ENCODE data around the gene RGL3. TPM values are rescaled to one million over a fixed set of nuclear protein-coding genes. Genes with fewer than 3 reads are reported as not detected.
A peak's percentile ranks its signal among the peaks of the same experiment; 100 is the strongest.

RGL3 gene
- total RNA-seq, 1 experiment from 2014 or later, result 65.9 TPM

DNA sequence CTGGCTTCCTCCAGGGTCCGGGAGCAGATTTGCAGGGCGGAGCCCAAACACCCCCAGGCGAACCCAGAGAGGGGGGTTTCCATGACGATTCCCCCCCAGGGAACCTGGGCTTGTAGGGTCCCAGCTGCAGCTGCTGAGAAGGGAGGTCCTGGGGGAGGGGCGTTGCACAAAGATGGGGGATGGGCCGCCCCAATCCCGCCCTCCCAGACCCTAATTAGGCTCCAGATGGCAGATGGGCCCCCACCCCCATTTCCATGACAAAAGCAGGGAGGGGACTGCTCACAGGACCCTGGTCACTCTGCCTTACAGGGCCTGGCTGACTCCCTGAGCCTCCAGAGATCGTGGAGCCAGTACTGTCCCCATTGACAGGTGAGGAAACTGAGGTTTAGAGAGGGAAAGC, 46.5 kb upstream of the RGL3 start:
- Histone ChIP-seq H4K91ac (ENCODE audit: insufficient read length, low read depth, low read length) (no peak overlapping the region), H3K4me1 (ENCODE audit: insufficient read depth, low read length) (peaks cover 9% of the 10 kb centered on the region; the same call in 1 of the 2 replicates), H3K9ac (ENCODE audit: extremely low read depth, insufficient read length, low read length) (no peak overlapping the region), H3K56ac (ENCODE audit: insufficient read length, low read depth, low read length) (no peak overlapping the region), H3K27me3 (ENCODE audit: insufficient read depth, low read length) (no peaks in the 10 kb centered on the region), H3K79me2 (ENCODE audit: insufficient read depth, low read length) (no peaks in the 10 kb centered on the region), H4K5ac (ENCODE audit: insufficient read length, low read depth, low read length) (no peak overlapping the region), H2AK5ac (ENCODE audit: insufficient read length, low read length) (no peak overlapping the region), H2BK15ac (ENCODE audit: low read depth, low read length) (no peak overlapping the region), H3K18ac (ENCODE audit: insufficient read length, low read depth, low read length) (no peak overlapping the region), H2AFZ (ENCODE audit: low read length) (no peak overlapping the region), H2BK5ac (ENCODE audit: insufficient read length, low read length) (no peak overlapping the region), H3K27ac (ENCODE audit: insufficient read length, low read depth, low read length) (no peak overlapping the region), H3K23ac (ENCODE audit: insufficient read length, low read depth, low read length) (no peak overlapping the region), H3K14ac (ENCODE audit: insufficient read depth, low read length) (no peak overlapping the region), H3K23me2 (ENCODE audit: insufficient read length, low read depth, low read length, poor library complexity, severe bottlenecking) (no peaks in the 10 kb centered on the region), H3K9me3 (ENCODE audit: control insufficient read depth, low read depth, low read length) (no peaks in the 10 kb centered on the region), H2BK120ac (ENCODE audit: low read depth, low read length, poor library complexity, severe bottlenecking) (no peak overlapping the region), H3K4me2 (ENCODE audit: insufficient read depth, insufficient read length, low read length) (no peak overlapping the region), H4K20me1 (ENCODE audit: control insufficient read depth, insufficient read depth, insufficient read length) (no peaks in the 10 kb centered on the region), H3K79me1 (ENCODE audit: insufficient read depth, low read depth, low read length, poor library complexity, severe bottlenecking) (no peaks in the 10 kb centered on the region), H3K4ac (ENCODE audit: low read depth, low read length) (no peak overlapping the region), H3T11ph (ENCODE audit: low read length) (no peak overlapping the region), H2BK20ac (ENCODE audit: low read depth, low read length, poor library complexity, severe bottlenecking) (no peak overlapping the region), H2BK12ac (ENCODE audit: insufficient read length, low read depth, low read length) (no peak overlapping the region), H4K8ac (replicated peaks; ENCODE audit: insufficient read length, low read depth, low read length) (no peak overlapping the region)
- no peaks in the 10 kb centered on the region for H3K9me3 Mint-ChIP-seq
- WGBS (ENCODE audit: extremely low coverage, insufficient read length, low lambda C conversion rate), result no CpG with 5 or more reads among the region's 8 CpGs
- no peak overlapping the region; a peak in 1 of 5 replicates for H3K4me3 Mint-ChIP-seq
- peaks cover 1% of the 10 kb centered on the region; the same call in 1 of the 2 replicates for H3K27me3 Mint-ChIP-seq (ENCODE audit: low read depth)
- H3K36me3 Mint-ChIP-seq (ENCODE audit: insufficient read depth in 1 of 3, low read depth in 3 of 3), result no peaks in the 10 kb centered on the region
- no peak for TF ChIP-seq CTCF (conservative IDR thresholded peaks at IDR 0.05)
- peak; percentile 67 for DNase-seq
- no peak overlapping the region; a peak in 1 of 7 replicates for H3K27ac Mint-ChIP-seq
- H3K4me1 Mint-ChIP-seq, result peaks cover 7 to 11% of the 10 kb centered on the region in 2 experiments

Measured in H9 (cell line).